Cerebellar nuclear complex (tissue), 1 donor: ENCODE measurements around the gene IL12A.

Experiments
- DNase-seq, 2 experiments: peaks; one replicate each; lab custom pipeline; 2025; lab: John Stamatoyannopoulos, UW

Gene IL12A

DNA sequence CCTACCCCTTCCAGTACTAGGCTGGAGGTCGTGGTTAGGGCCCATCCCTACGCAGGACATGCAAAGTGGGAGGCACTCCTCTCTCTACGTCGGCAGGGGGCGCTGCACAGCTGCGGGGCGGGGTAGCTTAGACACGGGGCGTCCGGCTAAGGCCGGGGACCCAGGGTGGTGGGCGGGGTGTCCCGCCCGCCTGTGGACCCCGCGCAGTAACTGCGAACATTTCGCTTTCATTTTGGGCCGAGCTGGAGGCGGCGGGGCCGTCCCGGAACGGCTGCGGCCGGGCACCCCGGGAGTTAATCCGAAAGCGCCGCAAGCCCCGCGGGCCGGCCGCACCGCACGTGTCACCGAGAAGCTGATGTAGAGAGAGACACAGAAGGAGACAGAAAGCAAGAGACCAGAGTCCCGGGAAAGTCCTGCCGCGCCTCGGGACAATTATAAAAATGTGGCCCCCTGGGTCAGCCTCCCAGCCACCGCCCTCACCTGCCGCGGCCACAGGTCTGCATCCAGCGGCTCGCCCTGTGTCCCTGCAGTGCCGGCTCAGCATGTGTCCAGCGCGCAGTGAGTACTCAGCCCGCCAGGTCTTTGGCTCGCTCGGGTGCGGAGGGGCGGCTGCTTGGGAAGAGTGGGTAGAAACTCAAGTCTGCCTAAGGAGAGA lies at the start of gene IL12A:
Gene IL12A, plus strand, starts transcription at position 219 of the 655 bp plus-strand sequence.
- DNase-seq, result no peak

DNA sequence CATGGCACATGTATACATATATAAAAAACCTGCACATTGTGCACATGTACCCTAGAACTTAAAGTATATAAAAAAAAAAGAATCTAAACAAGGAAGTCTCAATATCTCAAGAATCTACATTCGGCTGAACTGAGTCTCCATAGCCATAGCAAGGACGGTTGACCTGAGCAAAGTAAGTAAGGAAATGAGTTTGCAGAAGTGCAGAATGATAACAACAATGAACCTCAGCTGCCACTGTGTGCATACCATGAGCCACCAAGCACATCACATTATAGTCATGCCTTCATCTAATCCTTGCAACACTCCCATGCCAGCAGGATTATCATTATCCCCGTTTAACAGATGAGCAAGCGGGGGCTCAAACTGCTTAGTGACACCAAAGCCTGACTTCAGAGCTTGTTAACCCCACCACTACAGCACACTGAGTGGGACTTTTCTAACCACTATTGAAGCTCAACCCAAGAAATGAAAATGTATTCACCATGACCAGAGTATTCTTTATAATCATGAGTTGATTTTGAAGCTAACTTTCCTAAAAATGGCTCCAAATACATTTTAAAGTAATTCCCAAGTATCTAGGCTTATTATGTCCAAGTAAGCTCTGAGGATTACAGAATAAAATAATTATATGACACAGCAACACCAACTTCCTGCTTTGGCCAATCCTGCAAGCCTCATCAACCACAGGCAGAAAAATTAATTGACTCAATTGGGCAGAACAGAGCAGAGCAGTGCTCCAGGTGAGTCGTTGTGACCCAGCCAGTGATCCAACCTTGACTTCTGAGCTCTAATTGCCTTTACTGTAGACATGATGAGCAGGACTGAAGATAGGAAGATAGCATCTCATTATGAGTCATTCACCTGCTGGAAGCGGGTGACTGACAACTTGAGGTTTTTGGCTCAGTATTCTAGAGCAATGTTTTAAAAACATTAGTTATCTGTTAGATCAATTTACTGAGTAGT lies 47.3 kb upstream of the IL12A start:
- DNase-seq, result no peak

DNA sequence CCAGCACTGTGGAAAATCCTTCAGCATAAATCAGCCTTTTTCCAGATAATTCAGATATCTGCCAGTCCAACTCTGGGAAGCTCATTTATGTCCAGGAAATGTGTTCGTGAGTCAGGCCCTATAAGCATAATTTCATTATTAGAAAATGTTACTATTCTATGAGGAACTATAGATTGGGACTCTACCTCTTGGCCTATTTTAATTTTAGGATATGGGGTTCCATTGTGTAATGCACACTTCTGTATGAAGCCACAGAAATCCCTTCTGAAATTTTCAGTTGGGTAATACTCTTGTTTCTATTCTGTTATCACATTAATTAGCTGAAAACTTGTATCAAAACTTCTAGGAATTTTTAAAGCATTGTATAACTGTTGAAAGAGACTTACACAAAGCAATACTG lies 43.9 kb upstream of the IL12A start:
- DNase-seq, result no peak

DNA sequence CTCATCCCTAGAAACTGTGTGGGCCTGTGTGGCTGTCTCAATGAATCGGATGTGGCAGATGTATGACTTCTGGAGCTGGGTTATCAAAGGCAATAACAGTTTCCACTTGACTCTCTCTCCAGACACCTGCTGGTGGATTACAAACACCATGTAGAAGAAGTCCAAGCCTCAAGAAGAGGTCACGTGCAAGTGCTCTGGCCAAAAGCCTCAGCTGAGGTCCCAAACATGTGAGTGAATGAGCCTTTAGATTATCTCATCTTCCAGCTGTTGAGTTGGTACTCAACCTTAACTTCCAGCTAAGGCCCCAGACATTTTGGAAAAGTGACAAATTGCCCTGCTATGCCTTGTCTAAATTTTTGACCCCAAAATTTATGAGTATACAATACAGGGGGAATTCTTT lies 42.7 kb upstream of the IL12A start:
- DNase-seq, result no peak

GRCh38 chr3:159947220-159947619 lies 41.4 kb upstream of the IL12A start:
- no peak for DNase-seq

GRCh38 chr3:159948429-159949144 lies 40.0 kb upstream of the IL12A start:
- no peak for DNase-seq

- DNase-seq, result no peak
Observed at GRCh38 chr3:159950156-159950898, 38.3 kb upstream of the IL12A start.

DNA sequence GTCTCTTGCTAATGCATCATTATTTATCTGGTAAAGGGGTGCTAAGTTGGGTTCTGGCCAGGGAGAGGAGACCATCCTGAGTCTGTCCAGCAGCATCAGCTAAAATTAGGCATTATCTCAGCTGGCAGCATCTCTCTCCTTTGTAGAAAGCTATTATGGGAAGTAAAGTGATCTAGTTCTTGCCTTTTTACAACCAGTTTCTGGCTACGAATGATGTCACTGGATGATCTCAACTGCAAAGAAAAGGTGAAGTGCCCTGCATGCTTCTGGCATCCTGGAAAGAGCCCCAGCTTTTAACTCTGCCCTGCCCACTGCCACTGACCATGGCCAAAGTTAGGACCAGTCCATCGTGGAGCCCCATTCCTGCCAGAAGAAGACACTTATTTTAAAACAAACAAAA lies 37.1 kb upstream of the IL12A start:
- no peak for DNase-seq

GRCh38 chr3:159953325-159954085 lies 35.1 kb upstream of the IL12A start:
- no peak for DNase-seq

DNA sequence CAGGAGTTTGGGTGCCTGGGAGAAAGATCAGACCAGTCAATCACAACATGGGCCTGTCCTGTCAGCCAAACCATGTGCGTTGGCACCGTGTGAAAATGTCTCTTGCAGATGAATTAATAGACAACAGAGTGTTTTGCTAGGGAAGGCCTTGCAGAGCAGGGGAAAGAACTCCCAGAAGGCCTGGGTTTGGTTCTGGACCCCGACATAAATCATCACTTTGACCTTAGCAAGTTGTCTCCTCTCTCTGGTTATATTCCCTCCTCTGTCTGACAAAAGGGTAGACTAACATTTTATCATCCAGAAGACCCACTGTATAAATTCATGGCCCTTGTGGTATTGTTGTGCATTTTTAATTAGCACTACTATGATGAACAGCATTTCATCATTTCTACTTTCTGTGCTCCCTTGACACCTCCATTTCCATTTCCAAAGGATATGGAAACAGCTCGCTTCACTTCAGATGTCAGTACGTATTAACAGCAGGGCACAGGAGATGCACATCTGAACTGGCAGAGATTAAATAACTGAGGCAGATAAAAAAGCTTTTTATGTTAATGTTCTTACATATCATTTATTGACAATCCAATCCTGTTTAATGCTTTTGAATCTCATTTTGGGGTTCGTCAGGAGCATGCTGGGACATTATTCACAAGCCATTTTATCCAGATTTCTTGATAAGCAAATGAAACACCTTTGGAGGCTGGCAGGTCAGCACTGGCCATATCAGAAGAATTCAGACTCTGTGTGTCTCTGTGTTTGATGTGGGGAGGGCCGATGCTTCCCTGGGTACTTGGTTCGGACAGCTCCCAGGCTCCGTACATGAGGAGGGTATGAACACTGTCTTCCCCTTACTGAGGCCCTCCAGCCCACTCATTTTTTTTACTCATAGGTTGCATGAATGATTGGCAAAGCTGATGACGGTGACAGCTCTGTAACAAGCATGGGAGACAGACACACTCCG lies 28.2 kb upstream of the IL12A start:
- DNase-seq, result no peak

DNA sequence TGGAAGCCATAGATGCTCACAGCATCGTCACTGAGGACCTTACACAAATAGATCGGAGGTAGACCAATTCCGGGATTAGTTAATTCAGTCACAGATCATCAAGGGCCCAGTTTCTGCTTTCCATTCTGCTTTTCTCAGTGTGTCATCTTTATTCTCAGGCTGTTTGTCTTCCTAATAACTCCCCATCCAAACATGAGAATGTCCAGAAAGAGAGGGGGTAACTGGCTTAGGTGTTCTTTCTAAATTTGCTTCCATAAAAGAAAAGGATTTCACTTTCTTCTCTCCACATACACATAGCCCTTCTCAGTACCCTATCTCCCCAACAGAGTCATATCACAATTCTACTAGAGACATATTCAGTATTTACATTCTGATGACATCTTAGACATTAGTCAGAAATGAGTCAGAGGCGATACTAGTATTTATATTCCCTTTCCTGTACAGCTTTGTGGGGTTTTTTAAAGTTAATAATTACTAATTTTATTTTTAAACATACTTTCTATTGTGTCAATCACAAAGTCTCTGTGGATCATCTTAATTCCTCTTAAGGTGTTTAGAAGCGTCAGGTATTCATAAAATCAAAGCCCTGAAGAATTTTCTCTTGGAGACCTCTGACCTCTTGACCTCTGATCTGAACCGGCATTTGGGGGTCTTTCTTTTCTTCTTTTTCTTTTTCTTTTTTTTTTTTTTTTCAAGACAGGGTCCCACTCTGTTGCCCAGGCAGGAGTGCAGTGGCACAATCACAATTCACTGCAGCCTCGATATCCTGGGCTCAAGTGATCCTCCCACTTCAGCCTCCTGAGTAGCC lies 24.3 kb upstream of the IL12A start:
- no peak for DNase-seq

GRCh38 chr3:159971311-159971710 lies 17.3 kb upstream of the IL12A start:
- peak in 1 of 2 experiments; percentile 43 for DNase-seq

DNA sequence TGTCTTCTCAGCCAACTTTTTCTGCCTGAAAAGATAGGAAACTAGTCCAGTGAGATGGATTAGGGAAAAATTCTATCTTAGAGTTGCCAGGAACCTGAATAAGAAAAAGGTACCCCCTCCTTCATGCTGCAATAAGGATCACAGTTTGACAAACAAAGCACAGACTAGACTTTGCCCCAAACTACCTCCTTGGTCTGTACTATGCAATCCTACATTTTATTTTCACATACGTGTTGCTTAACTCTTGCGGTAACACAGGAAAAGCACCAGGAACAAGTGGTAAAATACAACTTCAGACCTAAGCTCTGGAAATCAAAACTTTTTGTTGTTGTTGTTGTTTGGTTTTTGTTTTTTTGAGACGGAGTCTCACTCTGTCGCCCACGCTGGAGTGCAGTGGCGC lies 11.3 kb upstream of the IL12A start:
- no peak for DNase-seq

GRCh38 chr3:159978353-159978752 lies 10.3 kb upstream of the IL12A start:
- DNase-seq, result no peak

- no peak for DNase-seq
Observed at GRCh38 chr3:159978918-159979703, 9.5 kb upstream of the IL12A start.

GRCh38 chr3:159982442-159982974 lies 6.1 kb upstream of the IL12A start:
- DNase-seq, result no peak

DNA sequence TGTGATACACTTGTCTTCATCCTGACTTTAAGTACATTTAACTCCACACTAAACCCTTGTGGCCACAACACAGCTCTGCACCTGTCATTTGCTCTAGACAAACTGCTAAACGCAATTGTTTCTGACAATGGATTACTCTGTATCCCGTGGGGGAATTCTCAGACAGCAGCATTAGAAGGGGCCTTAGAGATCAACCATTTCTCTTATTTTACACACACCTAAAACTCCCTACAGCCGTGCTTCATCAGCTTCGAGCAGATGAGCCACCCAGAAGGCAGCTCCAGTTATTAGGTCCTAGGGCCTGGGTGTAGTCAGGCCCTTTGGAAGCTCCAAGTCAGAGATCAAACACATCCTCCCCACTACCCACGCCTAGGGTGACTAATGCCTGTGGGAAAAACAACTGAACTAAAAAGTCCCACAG lies 1.3 kb upstream of the IL12A start:
- no peak for DNase-seq
